ENCODE results near the gene AKT1S1.
A peak's percentile ranks its signal among the peaks of the same experiment; 100 is the strongest.

The AKT1S1 gene

DNA sequence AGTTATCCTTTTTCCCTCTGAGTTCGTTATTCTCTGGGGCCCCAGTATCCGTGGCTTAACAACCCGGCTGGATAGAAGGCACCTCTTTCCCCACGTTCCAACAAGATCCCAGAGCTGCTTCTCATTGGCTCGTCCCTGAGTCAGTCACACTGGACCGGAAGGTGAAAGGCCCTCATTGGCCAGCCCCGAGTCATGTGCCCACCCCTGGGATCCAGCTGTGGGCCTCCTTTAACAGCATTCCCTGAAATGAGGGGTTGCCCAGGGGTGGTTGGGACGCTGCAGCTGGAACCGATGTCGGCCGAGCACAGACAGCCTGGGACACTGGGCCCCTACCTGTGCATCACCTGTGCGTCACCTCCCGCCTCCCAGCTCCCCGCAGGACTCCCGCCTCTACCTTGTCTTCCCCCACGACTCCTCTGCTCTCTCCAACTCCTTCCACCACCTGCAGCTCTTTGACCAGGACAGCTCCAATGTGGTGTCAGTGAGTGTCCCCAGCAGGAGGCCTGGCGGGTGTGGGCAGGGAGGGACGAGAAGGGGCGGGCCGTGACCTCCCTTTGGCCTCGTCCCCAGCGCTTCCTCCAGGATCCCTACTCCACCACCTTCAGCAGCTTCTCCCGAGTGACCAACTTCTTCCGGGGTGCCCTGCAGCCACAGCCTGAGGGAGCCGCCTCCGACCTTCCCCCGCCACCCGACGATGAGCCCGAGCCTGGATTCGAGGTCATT lies 4.7 kb upstream of the AKT1S1 start:
- Histone ChIP-seq H3K36me3 (ENCODE audit: control insufficient read depth in 2 of 2, insufficient read depth in 1 of 2, low read length in 2 of 2) (peaks cover 13 to 62% of the 10 kb centered on the region in 2 experiments; a peak in 2 of 3 replicates), H3K9me3 (ENCODE audit: control insufficient read depth, insufficient read depth, low read depth, low read length) (no peaks in the 10 kb centered on the region), H3K4me3 (ENCODE audit: low read depth, low read length) (no peak overlapping the region), H3K4me1 (ENCODE audit: control insufficient read depth, insufficient read depth, low read length) (peaks cover 4% of the 10 kb centered on the region), H3K27ac (ENCODE audit: extremely low read depth, low read depth, low read length) (no peak overlapping the region)
- peak; percentile 25; the same call in 1 of the 2 replicates for TF ChIP-seq EGR2 (tag by site-specific recombination; IDR thresholded peaks at IDR 0.05; ENCODE audit: low read depth)
- peak; percentile 45; the same call in 1 of the 2 replicates for TF ChIP-seq SP2 (tag by site-specific recombination; IDR thresholded peaks at IDR 0.05)
- no peak for TF ChIP-seq TCF7L2 (IDR thresholded peaks at IDR 0.05; ENCODE audit: borderline replicate concordance, low read depth, low read length)
- ChIA-PET POLR2A (interaction anchor here (0.9 to 1.5 kb wide), 3 partner anchors 8 to 48 kb away, joined by 3 to 12 read pairs (median 6); partner anchors contain the start of gene NUP62), CTCF (interaction anchor here (0.7 to 0.8 kb wide), 2 partner anchors 9 to 11 kb away, joined by 3 read pairs; no protein-coding TSS in a partner anchor)

DNA sequence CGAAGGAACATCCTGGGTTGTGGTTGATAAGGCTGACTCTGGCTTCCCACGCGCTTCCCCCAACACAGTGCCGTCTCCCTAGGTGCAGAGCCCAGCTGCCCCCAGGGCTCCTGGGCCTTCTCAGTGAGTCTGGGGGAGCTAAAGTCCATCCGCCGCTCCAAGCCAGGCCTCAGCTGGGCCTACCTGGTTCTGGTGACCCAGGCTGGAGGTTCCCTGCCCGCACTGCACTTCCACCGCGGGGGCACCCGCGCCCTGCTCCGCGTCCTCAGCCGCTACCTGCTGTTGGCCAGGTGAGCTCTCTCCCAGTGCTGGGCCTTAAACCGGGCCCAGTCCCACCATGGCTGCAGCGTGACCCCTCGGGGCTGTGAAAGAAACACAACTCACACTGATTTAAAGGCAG lies 4.0 kb upstream of the AKT1S1 start:
- Histone ChIP-seq H3K9me3 (ENCODE audit: control insufficient read depth, insufficient read depth, low read depth, low read length) (no peaks in the 10 kb centered on the region), H3K4me3 (ENCODE audit: low read depth, low read length) (no peak overlapping the region), H3K27ac (ENCODE audit: extremely low read depth, low read depth, low read length) (no peak overlapping the region), H3K4me1 (ENCODE audit: control insufficient read depth, insufficient read depth, low read length) (peaks cover 4% of the 10 kb centered on the region), H3K36me3 (ENCODE audit: control insufficient read depth in 2 of 2, insufficient read depth in 1 of 2, low read length in 2 of 2) (peaks cover 13 to 62% of the 10 kb centered on the region in 2 experiments; a peak in 2 of 3 replicates)
- CTCF ChIA-PET = interaction anchor here (0.6 to 0.8 kb wide), 2 partner anchors 10 to 379 kb away, joined by 3 to 4 read pairs; no protein-coding TSS in a partner anchor
- TF ChIP-seq, protein P1, sequence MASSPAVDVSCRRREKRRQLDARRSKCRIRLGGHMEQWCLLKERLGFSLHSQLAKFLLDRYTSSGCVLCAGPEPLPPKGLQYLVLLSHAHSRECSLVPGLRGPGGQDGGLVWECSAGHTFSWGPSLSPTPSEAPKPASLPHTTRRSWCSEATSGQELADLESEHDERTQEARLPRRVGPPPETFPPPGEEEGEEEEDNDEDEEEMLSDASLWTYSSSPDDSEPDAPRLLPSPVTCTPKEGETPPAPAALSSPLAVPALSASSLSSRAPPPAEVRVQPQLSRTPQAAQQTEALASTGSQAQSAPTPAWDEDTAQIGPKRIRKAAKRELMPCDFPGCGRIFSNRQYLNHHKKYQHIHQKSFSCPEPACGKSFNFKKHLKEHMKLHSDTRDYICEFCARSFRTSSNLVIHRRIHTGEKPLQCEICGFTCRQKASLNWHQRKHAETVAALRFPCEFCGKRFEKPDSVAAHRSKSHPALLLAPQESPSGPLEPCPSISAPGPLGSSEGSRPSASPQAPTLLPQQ (tag by site-specific recombination; IDR thresholded peaks at IDR 0.05) = no peak
- TF ChIP-seq ZNF501 (tag by site-specific recombination; IDR thresholded peaks at IDR 0.05) (no peak), ZNF335 (tag by site-specific recombination; conservative IDR thresholded peaks at IDR 0.05) (no peak), ZNF404 (tag by site-specific recombination; IDR thresholded peaks at IDR 0.05) (no peak), ZNF292 (tag by site-specific recombination; IDR thresholded peaks at IDR 0.05; ENCODE audit: borderline replicate concordance, low read depth) (no peak), ZNF223 (tag by site-specific recombination; IDR thresholded peaks at IDR 0.05) (no peak)
- TF ChIP-seq, protein P2, sequence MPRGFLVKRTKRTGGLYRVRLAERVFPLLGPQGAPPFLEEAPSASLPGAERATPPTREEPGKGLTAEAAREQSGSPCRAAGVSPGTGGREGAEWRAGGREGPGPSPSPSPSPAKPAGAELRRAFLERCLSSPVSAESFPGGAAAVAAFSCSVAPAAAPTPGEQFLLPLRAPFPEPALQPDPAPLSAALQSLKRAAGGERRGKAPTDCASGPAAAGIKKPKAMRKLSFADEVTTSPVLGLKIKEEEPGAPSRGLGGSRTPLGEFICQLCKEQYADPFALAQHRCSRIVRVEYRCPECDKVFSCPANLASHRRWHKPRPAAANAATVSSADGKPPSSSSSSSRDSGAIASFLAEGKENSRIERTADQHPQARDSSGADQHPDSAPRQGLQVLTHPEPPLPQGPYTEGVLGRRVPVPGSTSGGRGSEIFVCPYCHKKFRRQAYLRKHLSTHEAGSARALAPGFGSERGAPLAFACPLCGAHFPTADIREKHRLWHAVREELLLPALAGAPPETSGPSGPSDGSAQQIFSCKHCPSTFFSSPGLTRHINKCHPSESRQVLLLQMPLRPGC (tag by site-specific recombination; IDR thresholded peaks at IDR 0.05) = no peak
- TF ChIP-seq, protein P3, sequence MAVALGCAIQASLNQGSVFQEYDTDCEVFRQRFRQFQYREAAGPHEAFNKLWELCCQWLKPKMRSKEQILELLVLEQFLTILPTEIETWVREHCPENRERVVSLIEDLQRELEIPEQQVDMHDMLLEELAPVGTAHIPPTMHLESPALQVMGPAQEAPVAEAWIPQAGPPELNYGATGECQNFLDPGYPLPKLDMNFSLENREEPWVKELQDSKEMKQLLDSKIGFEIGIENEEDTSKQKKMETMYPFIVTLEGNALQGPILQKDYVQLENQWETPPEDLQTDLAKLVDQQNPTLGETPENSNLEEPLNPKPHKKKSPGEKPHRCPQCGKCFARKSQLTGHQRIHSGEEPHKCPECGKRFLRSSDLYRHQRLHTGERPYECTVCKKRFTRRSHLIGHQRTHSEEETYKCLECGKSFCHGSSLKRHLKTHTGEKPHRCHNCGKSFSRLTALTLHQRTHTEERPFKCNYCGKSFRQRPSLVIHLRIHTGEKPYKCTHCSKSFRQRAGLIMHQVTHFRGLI (tag by site-specific recombination; IDR thresholded peaks at IDR 0.05) = no peak
- POLR2A ChIA-PET = interaction anchor here (0.9 to 1.5 kb wide), 5 partner anchors 9 to 49 kb away, joined by 3 to 12 read pairs (median 4); partner anchors contain the start of gene NUP62

DNA sequence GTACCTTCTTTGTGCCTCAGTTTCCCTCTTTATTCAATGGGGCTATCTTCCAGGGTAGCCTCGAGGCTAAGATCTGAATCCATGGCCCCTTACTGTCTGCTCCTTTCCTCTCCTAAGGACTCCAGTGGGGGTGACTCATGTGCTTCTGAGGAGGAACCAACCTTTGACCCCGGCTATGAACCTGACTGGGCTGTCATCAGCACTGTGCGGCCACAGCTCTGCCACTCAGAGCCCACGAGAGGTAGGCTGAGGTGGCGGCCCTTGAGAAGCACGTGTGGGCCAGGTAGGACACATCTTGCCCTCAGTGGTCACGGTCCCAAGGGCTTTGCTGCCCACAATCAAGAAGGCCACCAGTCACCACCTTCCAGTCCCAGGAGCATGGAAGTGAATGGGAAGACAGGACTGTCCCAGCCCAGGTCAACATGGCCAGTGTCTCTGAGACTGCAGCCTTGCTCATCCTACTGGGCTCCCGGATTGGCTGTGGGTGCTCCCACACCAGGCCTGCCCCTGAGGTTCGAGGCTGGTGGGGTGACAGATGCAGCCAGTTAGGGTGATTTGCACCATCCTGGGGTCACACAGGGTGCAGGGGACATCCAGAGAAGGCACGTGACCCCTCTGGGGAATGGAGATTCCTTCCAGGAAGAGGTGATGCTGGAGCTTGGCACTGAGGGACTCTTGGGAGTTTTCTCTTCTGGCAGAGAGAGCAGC lies 3.2 kb upstream of the AKT1S1 start:
- no peak overlapping the region for H3K4me3 ChIP-seq (ENCODE audit: low read depth, low read length)
- ChIA-PET CTCF (interaction anchor here (0.6 to 0.7 kb wide), 2 partner anchors 378 to 738 kb away, joined by 3 to 4 read pairs; no protein-coding TSS in a partner anchor), POLR2A (interaction anchor here (0.7 to 1.2 kb wide), 3 partner anchors 12 to 34 kb away, joined by 3 to 4 read pairs (median 4); no protein-coding TSS in a partner anchor)
- peaks cover 7 to 62% of the 10 kb centered on the region in 2 experiments; a peak in 2 of 3 replicates for H3K36me3 ChIP-seq (ENCODE audit: control insufficient read depth in 2 of 2, insufficient read depth in 1 of 2, low read length in 2 of 2)
- H3K4me1 ChIP-seq (ENCODE audit: control insufficient read depth, insufficient read depth, low read length) = peaks cover 8% of the 10 kb centered on the region
- H3K27ac ChIP-seq (ENCODE audit: extremely low read depth, low read depth, low read length) = no peak overlapping the region
- no peaks in the 10 kb centered on the region for H3K9me3 ChIP-seq (ENCODE audit: control insufficient read depth, insufficient read depth, low read depth, low read length)
- TF ChIP-seq GLIS1 (tag by site-specific recombination; IDR thresholded peaks at IDR 0.05) (no peak), ZBTB8A (tag by site-specific recombination; IDR thresholded peaks at IDR 0.05) (no peak), ZNF629 (tag by site-specific recombination; IDR thresholded peaks at IDR 0.05) (no peak), ZNF585B (tag by site-specific recombination; IDR thresholded peaks at IDR 0.05) (no peak), ZNF785 (tag by site-specific recombination; IDR thresholded peaks at IDR 0.05) (no peak), ZBTB17 (tag by site-specific recombination; IDR thresholded peaks at IDR 0.05) (no peak)
- TF ChIP-seq, protein P4, sequence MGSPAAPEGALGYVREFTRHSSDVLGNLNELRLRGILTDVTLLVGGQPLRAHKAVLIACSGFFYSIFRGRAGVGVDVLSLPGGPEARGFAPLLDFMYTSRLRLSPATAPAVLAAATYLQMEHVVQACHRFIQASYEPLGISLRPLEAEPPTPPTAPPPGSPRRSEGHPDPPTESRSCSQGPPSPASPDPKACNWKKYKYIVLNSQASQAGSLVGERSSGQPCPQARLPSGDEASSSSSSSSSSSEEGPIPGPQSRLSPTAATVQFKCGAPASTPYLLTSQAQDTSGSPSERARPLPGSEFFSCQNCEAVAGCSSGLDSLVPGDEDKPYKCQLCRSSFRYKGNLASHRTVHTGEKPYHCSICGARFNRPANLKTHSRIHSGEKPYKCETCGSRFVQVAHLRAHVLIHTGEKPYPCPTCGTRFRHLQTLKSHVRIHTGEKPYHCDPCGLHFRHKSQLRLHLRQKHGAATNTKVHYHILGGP (tag by site-specific recombination; IDR thresholded peaks at IDR 0.05) = no peak
- TF ChIP-seq, protein P5, sequence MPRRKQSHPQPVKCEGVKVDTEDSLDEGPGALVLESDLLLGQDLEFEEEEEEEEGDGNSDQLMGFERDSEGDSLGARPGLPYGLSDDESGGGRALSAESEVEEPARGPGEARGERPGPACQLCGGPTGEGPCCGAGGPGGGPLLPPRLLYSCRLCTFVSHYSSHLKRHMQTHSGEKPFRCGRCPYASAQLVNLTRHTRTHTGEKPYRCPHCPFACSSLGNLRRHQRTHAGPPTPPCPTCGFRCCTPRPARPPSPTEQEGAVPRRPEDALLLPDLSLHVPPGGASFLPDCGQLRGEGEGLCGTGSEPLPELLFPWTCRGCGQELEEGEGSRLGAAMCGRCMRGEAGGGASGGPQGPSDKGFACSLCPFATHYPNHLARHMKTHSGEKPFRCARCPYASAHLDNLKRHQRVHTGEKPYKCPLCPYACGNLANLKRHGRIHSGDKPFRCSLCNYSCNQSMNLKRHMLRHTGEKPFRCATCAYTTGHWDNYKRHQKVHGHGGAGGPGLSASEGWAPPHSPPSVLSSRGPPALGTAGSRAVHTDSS (tag by site-specific recombination; IDR thresholded peaks at IDR 0.05) = no peak
- TF ChIP-seq, protein P6, sequence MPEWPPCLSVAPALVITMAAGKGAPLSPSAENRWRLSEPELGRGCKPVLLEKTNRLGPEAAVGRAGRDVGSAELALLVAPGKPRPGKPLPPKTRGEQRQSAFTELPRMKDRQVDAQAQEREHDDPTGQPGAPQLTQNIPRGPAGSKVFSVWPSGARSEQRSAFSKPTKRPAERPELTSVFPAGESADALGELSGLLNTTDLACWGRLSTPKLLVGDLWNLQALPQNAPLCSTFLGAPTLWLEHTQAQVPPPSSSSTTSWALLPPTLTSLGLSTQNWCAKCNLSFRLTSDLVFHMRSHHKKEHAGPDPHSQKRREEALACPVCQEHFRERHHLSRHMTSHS (tag by site-specific recombination; IDR thresholded peaks at IDR 0.05) = no peak
